ENCODE measurements around the gene KDM4C. TPM values are rescaled to one million over a fixed set of nuclear protein-coding genes. Genes with fewer than 3 reads are reported as not detected.

KDM4C gene
- total RNA-seq, 1 experiment from 2014 or later = 7.1 TPM

DNA sequence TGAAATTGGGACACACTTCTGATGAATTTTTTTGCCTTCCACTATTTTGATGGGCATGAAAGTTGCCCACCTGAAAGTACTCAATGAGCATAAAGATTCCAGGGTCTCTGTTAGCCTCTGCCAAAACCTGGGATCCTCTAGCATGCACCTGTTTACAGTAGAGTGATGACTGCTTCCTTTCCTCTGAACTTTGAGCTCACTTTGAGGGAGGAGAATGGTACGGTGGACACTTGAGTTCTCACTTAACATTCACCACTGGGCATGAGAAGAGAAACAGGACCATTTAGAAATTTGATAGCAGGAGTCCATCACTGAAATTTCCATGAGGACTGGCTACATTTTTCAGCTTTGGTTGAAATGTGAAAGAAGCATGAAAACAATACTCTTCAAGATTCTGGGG is 374.8 kb downstream of the KDM4C start:
- no TSS peak for BruUV-seq (replicated peaks)
- no peak overlapping the region for H3K27ac ChIP-seq (ENCODE audit: low read length)
- no peak overlapping the region for H3K4me3 ChIP-seq (ENCODE audit: low read depth in 2 of 2, low read length in 2 of 2)
- H3K4me1 ChIP-seq (ENCODE audit: control insufficient read depth, insufficient read depth, low read length) = no peaks in the 10 kb centered on the region
- no peak for DNase-seq (ENCODE audit: low read depth, low spot score)
- no peaks in the 10 kb centered on the region for H3K36me3 ChIP-seq (ENCODE audit: control insufficient read depth, insufficient read depth, low read length)
- in situ Hi-C loops (cut with HindIII; ENCODE audit: low pct_unique_long_range_greater_than_20kb, low sequenced_read_pairs) = no loop called here
- no peaks in the 10 kb centered on the region for H3K27me3 ChIP-seq (ENCODE audit: control insufficient read depth, insufficient read depth, low read length)
- ChIA-PET CTCF (no interaction called here), POLR2A (no interaction called here)
- no peak for ATAC-seq
- intact Hi-C loops (cut with micrococcal nuclease; ENCODE audit: unreplicated experiment) = no loop called here
- no peaks in the 10 kb centered on the region for H3K9me3 ChIP-seq (ENCODE audit: control insufficient read depth, insufficient read depth, low read depth, low read length)
- TF ChIP-seq, protein P1, sequence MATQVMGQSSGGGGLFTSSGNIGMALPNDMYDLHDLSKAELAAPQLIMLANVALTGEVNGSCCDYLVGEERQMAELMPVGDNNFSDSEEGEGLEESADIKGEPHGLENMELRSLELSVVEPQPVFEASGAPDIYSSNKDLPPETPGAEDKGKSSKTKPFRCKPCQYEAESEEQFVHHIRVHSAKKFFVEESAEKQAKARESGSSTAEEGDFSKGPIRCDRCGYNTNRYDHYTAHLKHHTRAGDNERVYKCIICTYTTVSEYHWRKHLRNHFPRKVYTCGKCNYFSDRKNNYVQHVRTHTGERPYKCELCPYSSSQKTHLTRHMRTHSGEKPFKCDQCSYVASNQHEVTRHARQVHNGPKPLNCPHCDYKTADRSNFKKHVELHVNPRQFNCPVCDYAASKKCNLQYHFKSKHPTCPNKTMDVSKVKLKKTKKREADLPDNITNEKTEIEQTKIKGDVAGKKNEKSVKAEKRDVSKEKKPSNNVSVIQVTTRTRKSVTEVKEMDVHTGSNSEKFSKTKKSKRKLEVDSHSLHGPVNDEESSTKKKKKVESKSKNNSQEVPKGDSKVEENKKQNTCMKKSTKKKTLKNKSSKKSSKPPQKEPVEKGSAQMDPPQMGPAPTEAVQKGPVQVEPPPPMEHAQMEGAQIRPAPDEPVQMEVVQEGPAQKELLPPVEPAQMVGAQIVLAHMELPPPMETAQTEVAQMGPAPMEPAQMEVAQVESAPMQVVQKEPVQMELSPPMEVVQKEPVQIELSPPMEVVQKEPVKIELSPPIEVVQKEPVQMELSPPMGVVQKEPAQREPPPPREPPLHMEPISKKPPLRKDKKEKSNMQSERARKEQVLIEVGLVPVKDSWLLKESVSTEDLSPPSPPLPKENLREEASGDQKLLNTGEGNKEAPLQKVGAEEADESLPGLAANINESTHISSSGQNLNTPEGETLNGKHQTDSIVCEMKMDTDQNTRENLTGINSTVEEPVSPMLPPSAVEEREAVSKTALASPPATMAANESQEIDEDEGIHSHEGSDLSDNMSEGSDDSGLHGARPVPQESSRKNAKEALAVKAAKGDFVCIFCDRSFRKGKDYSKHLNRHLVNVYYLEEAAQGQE (IDR thresholded peaks at IDR 0.05; ENCODE audit: insufficient read depth in 1 of 2, low read depth in 2 of 2, low read length in 1 of 2) = no peak
- TF ChIP-seq POLR2AphosphoS5 (IDR thresholded peaks at IDR 0.05; ENCODE audit: low read depth, low read length) (no peak), TCF7L2 (IDR thresholded peaks at IDR 0.05; ENCODE audit: low read depth, low read length) (no peak), SIN3A (IDR thresholded peaks at IDR 0.05; ENCODE audit: borderline replicate concordance, insufficient read depth, low read depth, low read length) (no peak)
- TF ChIP-seq, protein P2, sequence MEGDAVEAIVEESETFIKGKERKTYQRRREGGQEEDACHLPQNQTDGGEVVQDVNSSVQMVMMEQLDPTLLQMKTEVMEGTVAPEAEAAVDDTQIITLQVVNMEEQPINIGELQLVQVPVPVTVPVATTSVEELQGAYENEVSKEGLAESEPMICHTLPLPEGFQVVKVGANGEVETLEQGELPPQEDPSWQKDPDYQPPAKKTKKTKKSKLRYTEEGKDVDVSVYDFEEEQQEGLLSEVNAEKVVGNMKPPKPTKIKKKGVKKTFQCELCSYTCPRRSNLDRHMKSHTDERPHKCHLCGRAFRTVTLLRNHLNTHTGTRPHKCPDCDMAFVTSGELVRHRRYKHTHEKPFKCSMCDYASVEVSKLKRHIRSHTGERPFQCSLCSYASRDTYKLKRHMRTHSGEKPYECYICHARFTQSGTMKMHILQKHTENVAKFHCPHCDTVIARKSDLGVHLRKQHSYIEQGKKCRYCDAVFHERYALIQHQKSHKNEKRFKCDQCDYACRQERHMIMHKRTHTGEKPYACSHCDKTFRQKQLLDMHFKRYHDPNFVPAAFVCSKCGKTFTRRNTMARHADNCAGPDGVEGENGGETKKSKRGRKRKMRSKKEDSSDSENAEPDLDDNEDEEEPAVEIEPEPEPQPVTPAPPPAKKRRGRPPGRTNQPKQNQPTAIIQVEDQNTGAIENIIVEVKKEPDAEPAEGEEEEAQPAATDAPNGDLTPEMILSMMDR (IDR thresholded peaks at IDR 0.05) = no peak

DNA sequence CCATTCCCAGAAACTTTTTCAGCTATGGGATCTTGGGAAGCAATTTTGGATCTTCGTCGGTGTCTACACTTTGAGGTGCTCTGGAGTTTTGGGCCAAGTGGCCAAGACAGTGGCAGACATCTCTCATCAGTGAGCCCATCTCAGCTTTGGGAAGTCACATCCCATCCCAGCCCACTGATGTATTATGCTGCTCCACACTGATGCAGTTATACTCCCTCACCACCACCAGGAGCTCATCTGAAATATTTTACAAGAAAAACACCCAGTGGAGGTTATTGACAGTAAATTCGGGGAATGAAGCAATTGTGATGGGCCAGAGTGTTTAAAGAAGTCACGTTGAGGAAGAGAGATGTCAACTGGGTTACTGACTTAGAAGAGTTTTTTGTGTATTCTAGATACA is 378.0 kb downstream of the KDM4C start:
- DNase-seq (ENCODE audit: low read depth, low spot score) = no peak
- intact Hi-C loops (cut with micrococcal nuclease; ENCODE audit: unreplicated experiment) (no loop called here), in situ Hi-C loops (cut with HindIII; ENCODE audit: low pct_unique_long_range_greater_than_20kb, low sequenced_read_pairs) (no loop called here)
- BruUV-seq (replicated peaks) = no TSS peak
- CTCF ChIA-PET = no interaction called here
- Histone ChIP-seq H3K4me1 (ENCODE audit: control insufficient read depth, insufficient read depth, low read length) (no peaks in the 10 kb centered on the region), H3K27ac (ENCODE audit: low read length) (no peak overlapping the region), H3K4me3 (ENCODE audit: low read depth in 2 of 2, low read length in 2 of 2) (no peak overlapping the region), H3K36me3 (ENCODE audit: control insufficient read depth, insufficient read depth, low read length) (no peaks in the 10 kb centered on the region), H3K27me3 (ENCODE audit: control insufficient read depth, insufficient read depth, low read length) (no peaks in the 10 kb centered on the region), H3K9me3 (ENCODE audit: control insufficient read depth, insufficient read depth, low read depth, low read length) (no peaks in the 10 kb centered on the region)
- POLR2A ChIA-PET = no interaction called here
- no peak for ATAC-seq
- TF ChIP-seq POLR2AphosphoS5 (IDR thresholded peaks at IDR 0.05; ENCODE audit: low read depth, low read length) = no peak

DNA sequence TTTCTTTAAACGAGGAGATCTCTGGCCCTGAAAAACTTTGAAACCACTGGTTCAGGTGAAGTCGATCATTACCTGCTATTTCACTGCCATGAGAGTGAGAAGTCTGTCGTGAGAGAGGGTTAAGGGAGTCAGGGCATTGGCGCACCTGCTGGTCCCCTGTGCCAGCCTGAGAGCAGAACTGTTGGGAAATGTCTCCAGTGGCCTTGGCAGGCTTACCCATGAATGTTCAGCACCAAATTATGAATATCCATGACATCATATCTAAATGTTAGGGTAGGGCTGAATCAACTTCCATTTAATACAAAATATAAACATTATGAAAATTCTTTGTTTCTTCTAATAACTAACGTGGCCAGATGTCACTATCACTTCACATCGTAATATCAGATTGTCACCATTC is 379.3 kb downstream of the KDM4C start:
- Histone ChIP-seq H3K4me1 (ENCODE audit: control insufficient read depth, insufficient read depth, low read length) (no peaks in the 10 kb centered on the region), H3K4me3 (ENCODE audit: low read depth in 2 of 2, low read length in 2 of 2) (no peak overlapping the region), H3K27me3 (ENCODE audit: control insufficient read depth, insufficient read depth, low read length) (no peaks in the 10 kb centered on the region), H3K36me3 (ENCODE audit: control insufficient read depth, insufficient read depth, low read length) (no peaks in the 10 kb centered on the region), H3K27ac (ENCODE audit: low read length) (no peak overlapping the region), H3K9me3 (ENCODE audit: control insufficient read depth, insufficient read depth, low read depth, low read length) (no peaks in the 10 kb centered on the region)
- ChIA-PET POLR2A (no interaction called here), CTCF (no interaction called here)
- intact Hi-C loops (cut with micrococcal nuclease; ENCODE audit: unreplicated experiment) (no loop called here), in situ Hi-C loops (cut with HindIII; ENCODE audit: low pct_unique_long_range_greater_than_20kb, low sequenced_read_pairs) (no loop called here)
- no peak for TF ChIP-seq POLR2AphosphoS5 (IDR thresholded peaks at IDR 0.05; ENCODE audit: low read depth, low read length)
- TF ChIP-seq TCF7L2 (IDR thresholded peaks at IDR 0.05; ENCODE audit: low read depth, low read length) = no peak
- TF ChIP-seq, protein P1 (IDR thresholded peaks at IDR 0.05; ENCODE audit: insufficient read depth in 1 of 2, low read depth in 2 of 2, low read length in 1 of 2) = no peak
- TF ChIP-seq, protein P2 (IDR thresholded peaks at IDR 0.05) = no peak
- TF ChIP-seq SIN3A (IDR thresholded peaks at IDR 0.05; ENCODE audit: borderline replicate concordance, insufficient read depth, low read depth, low read length) = no peak
- no TSS peak for BruUV-seq (replicated peaks)
- no peak for DNase-seq (ENCODE audit: low read depth, low spot score)
- ATAC-seq = no peak
